KMS-11 (cell line): ENCODE results near the gene ARID4A.
"Not testable (repeated sequence)": the region's sequence is repeated elsewhere in the genome, so short reads cannot be mapped to it uniquely, and the experiment has no call there.

Experiments
- H2AFZ ChIP-seq: fragments of 200-600 bp; sonication (generic); 2 replicates; pipeline ENCODE4 v1.6.1; 2016; ENCODE audit warnings: antibody characterized with exemption, mixed run types, low read depth
- H3K27ac ChIP-seq: fragments of 200-600 bp; sonication (generic); 2 replicates; pipeline ENCODE4 v1.6.1; 2016; ENCODE audit warnings: mild to moderate bottlenecking, mixed run types
- H3K27me3 ChIP-seq: fragments of 200-600 bp; sonication (generic); 2 replicates; pipeline ENCODE4 v1.6.1; 2017; ENCODE audit warnings: mild to moderate bottlenecking, low read depth, mixed run types, moderate library complexity; ENCODE audit not compliant: insufficient read depth
- H3K36me3 ChIP-seq: fragments of 200-600 bp; sonication (generic); 2 replicates; pipeline ENCODE4 v1.6.1; 2017; ENCODE audit warnings: mild to moderate bottlenecking, mixed run types; ENCODE audit not compliant: insufficient read depth
- H3K4me1 ChIP-seq: fragments of 200-600 bp; sonication (generic); 2 replicates; pipeline ENCODE4 v1.6.1; 2016; ENCODE audit warnings: mild to moderate bottlenecking, low read depth, mixed run types; ENCODE audit not compliant: poor library complexity, severe bottlenecking
- H3K4me2 ChIP-seq: fragments of 200-600 bp; sonication (generic); 2 replicates; pipeline ENCODE4 v1.7.0; 2016; ENCODE audit warnings: mild to moderate bottlenecking, mixed run types
- H3K4me3 ChIP-seq: fragments of 200-600 bp; sonication (generic); IDR thresholded peaks from 2 replicates; pipeline ENCODE4 v1.6.1; 2017; ENCODE audit warnings: low read depth, low read length, mixed read lengths; ENCODE audit not compliant: insufficient read depth
- H3K79me2 ChIP-seq: fragments of 200-600 bp; sonication (generic); 2 replicates; pipeline ENCODE4 v1.6.1; 2016; ENCODE audit warnings: low read depth, mixed run types; ENCODE audit not compliant: insufficient read depth
- H3K9ac ChIP-seq: fragments of 200-600 bp; sonication (generic); 2 replicates; pipeline ENCODE4 v1.6.1; 2016; ENCODE audit warnings: mild to moderate bottlenecking, mixed run types
- H4K20me1 ChIP-seq: fragments of 200-600 bp; sonication (generic); 2 replicates; pipeline ENCODE4 v1.6.1; 2016; ENCODE audit warnings: mild to moderate bottlenecking, mixed run types; ENCODE audit not compliant: insufficient read depth
- CTCF ChIP-seq: fragments of 200-600 bp; sonication (generic); conservative IDR thresholded peaks from 2 replicates; pipeline ENCODE4 v1.6.1; 2017; ENCODE audit warnings: low read depth, mild to moderate bottlenecking, antibody characterized with exemption, low read length, moderate library complexity, mixed read lengths

Gene ARID4A

GRCh38 chr14:58353516-58354299 is 55.4 kb downstream of the ARID4A start:
- Histone ChIP-seq H2AFZ (no peak overlapping the region), H3K4me1 (no peaks in the 10 kb centered on the region), H3K27me3 (no peaks in the 10 kb centered on the region), H3K79me2 (no peaks in the 10 kb centered on the region), H4K20me1 (no peaks in the 10 kb centered on the region), H3K9ac (no peak overlapping the region), H3K27ac (no peak overlapping the region), H3K4me3 (no peak overlapping the region), H3K4me2 (no peak overlapping the region), H3K36me3 (no peaks in the 10 kb centered on the region)
- TF ChIP-seq CTCF: no peak

- Histone ChIP-seq H3K36me3 (no peaks in the 10 kb centered on the region), H3K27ac (no peak overlapping the region), H3K27me3 (no peaks in the 10 kb centered on the region), H3K4me2 (no peak overlapping the region), H2AFZ (no peak overlapping the region), H3K4me3 (no peak overlapping the region), H4K20me1 (no peaks in the 10 kb centered on the region), H3K4me1 (no peaks in the 10 kb centered on the region), H3K9ac (no peak overlapping the region), H3K79me2 (no peaks in the 10 kb centered on the region)
- TF ChIP-seq CTCF: no peak
Observed at GRCh38 chr14:58354808-58355207, 56.5 kb downstream of the ARID4A start.

GRCh38 chr14:58356268-58356667 is 57.9 kb downstream of the ARID4A start:
- Histone ChIP-seq H3K36me3 (no peaks in the 10 kb centered on the region), H3K4me1 (no peaks in the 10 kb centered on the region), H3K27me3 (no peaks in the 10 kb centered on the region), H2AFZ (no peak overlapping the region), H4K20me1 (no peaks in the 10 kb centered on the region), H3K9ac (no peak overlapping the region), H3K4me3 (no peak overlapping the region), H3K79me2 (no peaks in the 10 kb centered on the region), H3K4me2 (no peak overlapping the region), H3K27ac (no peak overlapping the region)
- TF ChIP-seq CTCF: no peak

GRCh38 chr14:58362272-58362671 is 63.9 kb downstream of the ARID4A start:
- not testable (repeated sequence) for H3K4me3 ChIP-seq, H3K79me2 ChIP-seq, H3K27ac ChIP-seq, H3K4me1 ChIP-seq, H4K20me1 ChIP-seq, H3K36me3 ChIP-seq, H3K9ac ChIP-seq, H3K4me2 ChIP-seq, H3K27me3 ChIP-seq, H2AFZ ChIP-seq

- H3K79me2 ChIP-seq: no peaks in the 10 kb centered on the region
- no peak overlapping the region for H3K27ac ChIP-seq
- 0 out of 2 replicates have a peak, but pooled peaks have one; percentile 17 for TF ChIP-seq CTCF
- H3K4me3 ChIP-seq: no peak overlapping the region
- H3K9ac ChIP-seq: no peak overlapping the region
- no peaks in the 10 kb centered on the region for H4K20me1 ChIP-seq
- no peaks in the 10 kb centered on the region for H3K27me3 ChIP-seq
- H2AFZ ChIP-seq: no peak overlapping the region
- H3K4me2 ChIP-seq: no peak overlapping the region
- H3K36me3 ChIP-seq: no peaks in the 10 kb centered on the region
- H3K4me1 ChIP-seq: no peaks in the 10 kb centered on the region
Observed at GRCh38 chr14:58362798-58363412, 64.5 kb downstream of the ARID4A start.
